Stimulated activated naive CD8-positive, alpha-beta T cell treated with anti-CD3 and anti-CD28 coated beads, Interleukin-15, amount 100 ng/mL, for 72 hours (primary cell): ENCODE measurements around the gene TMEM271.

Source experiments
- ATAC-seq: fragments of 150-1000 bp; cut with Tn5 transposase; 2 replicates; pipeline ENCODE4 v1.10.0; 2021; ENCODE audit warnings: mild to moderate bottlenecking, moderate library complexity
- DNase-seq, 2 donors: peaks; one replicate each; pipeline ENCODE4 v3.0.0; 2021 to 2022
- H3K27ac Mint-ChIP-seq, 2 donors: one replicate each; pipeline ENCODE4 v1.8.0; 2022; ENCODE audit warnings: mild to moderate bottlenecking in 2 of 2, mixed read lengths in 2 of 2, moderate library complexity in 2 of 2
- H3K27me3 Mint-ChIP-seq: one replicate; pipeline ENCODE4 v1.8.0; 2022; ENCODE audit warnings: mixed read lengths
- H3K4me1 Mint-ChIP-seq: one replicate; pipeline ENCODE4 v1.8.0; 2022; ENCODE audit warnings: mild to moderate bottlenecking, mixed read lengths
- H3K4me3 Mint-ChIP-seq, 2 donors: one replicate each; pipeline ENCODE4 v1.8.0; 2022; ENCODE audit warnings: mild to moderate bottlenecking in 2 of 2, mixed read lengths in 2 of 2, moderate library complexity in 1 of 2
- H3K9me3 Mint-ChIP-seq, 2 donors: one replicate each; pipeline ENCODE4 v1.8.0; 2022; ENCODE audit warnings: mixed read lengths in 2 of 2

The TMEM271 gene

GRCh38 chr4:613126-613525 is 37.0 kb upstream of the TMEM271 start:
- Mint-ChIP-seq H3K27ac (no peak overlapping the region), H3K27me3 (peaks cover 73% of the 10 kb centered on the region), H3K9me3 (peaks cover 5 to 8% of the 10 kb centered on the region in 2 donors), H3K4me3 (no peak overlapping the region), H3K4me1 (no peaks in the 10 kb centered on the region)
- no peak for DNase-seq
- no peak for ATAC-seq

- Mint-ChIP-seq H3K4me3 (no peak overlapping the region), H3K27ac (no peak overlapping the region), H3K4me1 (no peaks in the 10 kb centered on the region), H3K9me3 (peaks cover 5 to 8% of the 10 kb centered on the region in 2 donors), H3K27me3 (peaks cover 69% of the 10 kb centered on the region)
- ATAC-seq (no peak), DNase-seq (no peak)
Measured at GRCh38 chr4:612749-613125, 36.6 kb upstream of the TMEM271 start.

- Mint-ChIP-seq H3K27ac (no peak overlapping the region), H3K4me1 (no peaks in the 10 kb centered on the region), H3K9me3 (peaks cover 5 to 8% of the 10 kb centered on the region in 2 donors), H3K4me3 (no peak overlapping the region), H3K27me3 (peaks cover 66% of the 10 kb centered on the region)
- DNase-seq (no peak), ATAC-seq (no peak)
Measured at GRCh38 chr4:612052-612748, 36.1 kb upstream of the TMEM271 start.

- peaks cover 5 to 8% of the 10 kb centered on the region in 2 donors for H3K9me3 Mint-ChIP-seq
- H3K27ac Mint-ChIP-seq = no peak overlapping the region
- H3K4me1 Mint-ChIP-seq = peaks cover 2% of the 10 kb centered on the region
- ATAC-seq (no peak), DNase-seq (no peak)
- H3K27me3 Mint-ChIP-seq = peaks cover 63% of the 10 kb centered on the region
- H3K4me3 Mint-ChIP-seq = no peak overlapping the region
Measured at GRCh38 chr4:610411-611261, 34.5 kb upstream of the TMEM271 start.

- H3K9me3 Mint-ChIP-seq = peaks cover 5 to 8% of the 10 kb centered on the region in 2 donors
- no peak overlapping the region for H3K4me3 Mint-ChIP-seq
- no peak overlapping the region for H3K27ac Mint-ChIP-seq
- ATAC-seq (no peak), DNase-seq (no peak)
- H3K4me1 Mint-ChIP-seq = peaks cover 9% of the 10 kb centered on the region
- H3K27me3 Mint-ChIP-seq = peaks cover 55% of the 10 kb centered on the region
Measured at GRCh38 chr4:609400-610050, 33.4 kb upstream of the TMEM271 start.

- ATAC-seq = no peak
- peaks cover 18% of the 10 kb centered on the region for H3K4me1 Mint-ChIP-seq
- no peak overlapping the region for H3K27ac Mint-ChIP-seq
- no peak overlapping the region for H3K4me3 Mint-ChIP-seq
- H3K9me3 Mint-ChIP-seq = peaks cover 5 to 8% of the 10 kb centered on the region in 2 donors
- H3K27me3 Mint-ChIP-seq = peaks cover 42% of the 10 kb centered on the region
- DNase-seq = no peak
Measured at GRCh38 chr4:608236-608635, 32.1 kb upstream of the TMEM271 start.

- Mint-ChIP-seq H3K4me1 (peaks cover 40% of the 10 kb centered on the region), H3K27ac (no peak overlapping the region), H3K4me3 (no peak overlapping the region), H3K27me3 (peaks cover 50% of the 10 kb centered on the region), H3K9me3 (peaks cover 5 to 8% of the 10 kb centered on the region in 2 donors)
- ATAC-seq (no peak), DNase-seq (no peak)
Measured at GRCh38 chr4:605702-606425, 29.8 kb upstream of the TMEM271 start.

- Mint-ChIP-seq H3K9me3 (peaks cover 0 to under 1% of the 10 kb centered on the region in 2 donors), H3K4me1 (peaks cover 43% of the 10 kb centered on the region), H3K4me3 (peak overlapping the region in 1 of 2 donors; percentile 1), H3K27me3 (peaks cover 45% of the 10 kb centered on the region), H3K27ac (peak overlapping the region in 1 of 2 donors; percentile 68)
- peak in 1 of 2 donors; percentile 34 for DNase-seq
- peak; percentile 58 for ATAC-seq
Measured at GRCh38 chr4:604131-604530, 28.0 kb upstream of the TMEM271 start.

GRCh38 chr4:602559-602942 is 26.5 kb upstream of the TMEM271 start:
- H3K27me3 Mint-ChIP-seq = peaks cover 53% of the 10 kb centered on the region
- peak; percentile 75 to 82 for DNase-seq
- no peak overlapping the region for H3K27ac Mint-ChIP-seq
- H3K9me3 Mint-ChIP-seq = no peaks in the 10 kb centered on the region
- H3K4me3 Mint-ChIP-seq = peak overlapping the region in 1 of 2 donors; percentile 4
- ATAC-seq = peak; percentile 89
- peaks cover 43% of the 10 kb centered on the region for H3K4me1 Mint-ChIP-seq

- H3K9me3 Mint-ChIP-seq = peaks cover 0 to 1% of the 10 kb centered on the region in 2 donors
- peaks cover 60% of the 10 kb centered on the region for H3K27me3 Mint-ChIP-seq
- H3K4me1 Mint-ChIP-seq = peaks cover 43% of the 10 kb centered on the region
- H3K27ac Mint-ChIP-seq = no peak overlapping the region
- ATAC-seq (no peak), DNase-seq (no peak)
- no peak overlapping the region for H3K4me3 Mint-ChIP-seq
Measured at GRCh38 chr4:601612-602558, 25.8 kb upstream of the TMEM271 start.

GRCh38 chr4:600850-601515 is 24.9 kb upstream of the TMEM271 start:
- Mint-ChIP-seq H3K27ac (peak overlapping the region in 1 of 2 donors; percentile 1), H3K4me3 (peak overlapping the region in 1 of 2 donors; percentile 3)
- peak; percentile 73 for ATAC-seq

GRCh38 chr4:600166-600565 is 24.1 kb upstream of the TMEM271 start:
- no peak for ATAC-seq
- Mint-ChIP-seq H3K9me3 (peaks cover 8 to 11% of the 10 kb centered on the region in 2 donors), H3K27ac (no peak overlapping the region), H3K4me1 (peaks cover 36% of the 10 kb centered on the region), H3K27me3 (peaks cover 69% of the 10 kb centered on the region), H3K4me3 (no peak overlapping the region)
- DNase-seq = no peak

More at GRCh38 chr4:600850-601515, 24.9 kb upstream of the TMEM271 start:
- DNase-seq = peak; percentile 25 to 44
- H3K4me1 Mint-ChIP-seq = peaks cover 43% of the 10 kb centered on the region
- H3K27me3 Mint-ChIP-seq = peaks cover 67% of the 10 kb centered on the region
- peaks cover 0 to 6% of the 10 kb centered on the region in 2 donors for H3K9me3 Mint-ChIP-seq

- ATAC-seq = no peak
Measured at GRCh38 chr4:598925-599324, 22.8 kb upstream of the TMEM271 start.

More at GRCh38 chr4:598925-599324, 22.8 kb upstream of the TMEM271 start:
- H3K9me3 Mint-ChIP-seq = peaks cover 8 to 11% of the 10 kb centered on the region in 2 donors
- no peak for DNase-seq
- no peak overlapping the region for H3K27ac Mint-ChIP-seq
- H3K4me1 Mint-ChIP-seq = peaks cover 30% of the 10 kb centered on the region
- peaks cover 75% of the 10 kb centered on the region for H3K27me3 Mint-ChIP-seq
- H3K4me3 Mint-ChIP-seq = no peak overlapping the region
